Esophagus muscularis mucosa (tissue), 4 donors: Measurements from ENCODE around the gene C6orf163. TPM values are rescaled to one million over a fixed set of nuclear protein-coding genes. Genes with fewer than 3 reads are reported as not detected.

ENCODE experiments used
- DNase-seq: peaks from one replicate; pipeline ENCODE4 v3.0.0-alpha.2; 2017; ENCODE audit errors: extremely low spot score
- H3K27ac ChIP-seq, 4 donors: fragments of 200-600 bp; sonication (generic); replicated peaks in 1 of 4; 1 replicate in 3 of 4; 2 replicates in 1 of 4; pipeline ENCODE4 v1.5.1; 2016 to 2019; ENCODE audit warnings: mild to moderate bottlenecking in 1 of 4
- H3K27me3 ChIP-seq, 4 donors: fragments of 200-600 bp; sonication (generic); one replicate each; pipeline versions ENCODE4 v1.5.1 to v1.6.0; 2016 to 2019
- H3K36me3 ChIP-seq, 4 donors: fragments of 200-600 bp; sonication (generic); one replicate each; pipeline ENCODE4 v1.5.1; 2016 to 2019
- H3K4me1 ChIP-seq, 4 donors: fragments of 200-600 bp; sonication (generic); one replicate each; pipeline ENCODE4 v1.5.1; 2016 to 2019
- H3K4me3 ChIP-seq, 4 donors: fragments of 200-600 bp; sonication (generic); 1 replicate in 2 of 4; 2 replicates in 2 of 4; pipeline ENCODE4 v1.5.1; 2016 to 2019; ENCODE audit warnings: mild to moderate bottlenecking in 4 of 4, moderate library complexity in 1 of 4
- H3K9me3 ChIP-seq, 4 donors: fragments of 200-600 bp; sonication (generic); 1 replicate in 3 of 4; 2 replicates in 1 of 4; pipeline ENCODE4 v1.5.1; 2016 to 2019
- EP300 ChIP-seq: sonication (generic); formaldehyde crosslinking; IDR thresholded peaks from one replicate; pipeline ENCODE4 v1.6.1; 2017; ENCODE audit warnings: antibody characterized with exemption
- POLR2A ChIP-seq: fragments of 450-650 bp; IDR thresholded peaks from one replicate; pipeline ENCODE4 v1.6.1; 2017; ENCODE audit warnings: antibody characterized with exemption, moderate library complexity, mild to moderate bottlenecking, low read depth
- POLR2AphosphoS5 ChIP-seq, 2 donors: sonication (generic); formaldehyde crosslinking; IDR thresholded peaks; one replicate each; pipeline ENCODE4 v1.6.1; 2017; ENCODE audit warnings: antibody characterized with exemption in 2 of 2
- WGBS: methylation state at CpG from one replicate; pipeline ENCODE4 v1.1.5; 2018; 5-methylcytosine and 5-hydroxymethylcytosine counted together
- intact Hi-C: fragments of 100-400 bp; cut with DNase I; formaldehyde crosslinking; loops from one replicate; pipeline ENCODE4 v1.15.1; 2023
- total RNA-seq, 4 donors: library from RNA; depleted of rRNA; stranded (reverse); fragments of >200 nt; gene quantifications; one replicate each; pipeline versions ENCODE4 v1.1.0 to v1.2.1, GENCODE V29; 2016
- TF ChIP-seq, protein P1 (sequence below), 3 experiments: fragments of 200-600 bp in 2 of 3; fragments of 450-650 bp in 1 of 3; sonication (generic) in 2 of 3; IDR thresholded peaks; one replicate each; pipeline ENCODE4 v1.5.1; 2017 to 2019; ENCODE audit warnings: antibody characterized with exemption in 3 of 3, mild to moderate bottlenecking in 2 of 3, moderate library complexity in 1 of 3

Gene C6orf163
- total RNA-seq, 4 donors from 2014 or later = 0.99 to 2.7 (median 1.8) TPM

- Histone ChIP-seq H3K4me1 (peaks cover 4 to 19% (median 10%) of the 10 kb centered on the region in 4 donors), H3K27me3 (no peaks in the 10 kb centered on the region), H3K36me3 (no peaks in the 10 kb centered on the region), H3K4me3 (no peak overlapping the region), H3K9me3 (no peaks in the 10 kb centered on the region), H3K27ac (no peak overlapping the region)
- WGBS = 76% methylated on average over 5 of the region's 5 CpGs
- TF ChIP-seq POLR2A = no peak
- TF ChIP-seq POLR2AphosphoS5 (IDR thresholded peaks at IDR 0.05) = no peak
- TF ChIP-seq, protein P1, sequence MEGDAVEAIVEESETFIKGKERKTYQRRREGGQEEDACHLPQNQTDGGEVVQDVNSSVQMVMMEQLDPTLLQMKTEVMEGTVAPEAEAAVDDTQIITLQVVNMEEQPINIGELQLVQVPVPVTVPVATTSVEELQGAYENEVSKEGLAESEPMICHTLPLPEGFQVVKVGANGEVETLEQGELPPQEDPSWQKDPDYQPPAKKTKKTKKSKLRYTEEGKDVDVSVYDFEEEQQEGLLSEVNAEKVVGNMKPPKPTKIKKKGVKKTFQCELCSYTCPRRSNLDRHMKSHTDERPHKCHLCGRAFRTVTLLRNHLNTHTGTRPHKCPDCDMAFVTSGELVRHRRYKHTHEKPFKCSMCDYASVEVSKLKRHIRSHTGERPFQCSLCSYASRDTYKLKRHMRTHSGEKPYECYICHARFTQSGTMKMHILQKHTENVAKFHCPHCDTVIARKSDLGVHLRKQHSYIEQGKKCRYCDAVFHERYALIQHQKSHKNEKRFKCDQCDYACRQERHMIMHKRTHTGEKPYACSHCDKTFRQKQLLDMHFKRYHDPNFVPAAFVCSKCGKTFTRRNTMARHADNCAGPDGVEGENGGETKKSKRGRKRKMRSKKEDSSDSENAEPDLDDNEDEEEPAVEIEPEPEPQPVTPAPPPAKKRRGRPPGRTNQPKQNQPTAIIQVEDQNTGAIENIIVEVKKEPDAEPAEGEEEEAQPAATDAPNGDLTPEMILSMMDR (IDR thresholded peaks at IDR 0.05) = no peak
- TF ChIP-seq EP300 = no peak
- intact Hi-C loops = no loop called here
- no peak for DNase-seq
Observed at GRCh38 chr6:87333033-87333432, 11.6 kb upstream of the C6orf163 start.

DNA sequence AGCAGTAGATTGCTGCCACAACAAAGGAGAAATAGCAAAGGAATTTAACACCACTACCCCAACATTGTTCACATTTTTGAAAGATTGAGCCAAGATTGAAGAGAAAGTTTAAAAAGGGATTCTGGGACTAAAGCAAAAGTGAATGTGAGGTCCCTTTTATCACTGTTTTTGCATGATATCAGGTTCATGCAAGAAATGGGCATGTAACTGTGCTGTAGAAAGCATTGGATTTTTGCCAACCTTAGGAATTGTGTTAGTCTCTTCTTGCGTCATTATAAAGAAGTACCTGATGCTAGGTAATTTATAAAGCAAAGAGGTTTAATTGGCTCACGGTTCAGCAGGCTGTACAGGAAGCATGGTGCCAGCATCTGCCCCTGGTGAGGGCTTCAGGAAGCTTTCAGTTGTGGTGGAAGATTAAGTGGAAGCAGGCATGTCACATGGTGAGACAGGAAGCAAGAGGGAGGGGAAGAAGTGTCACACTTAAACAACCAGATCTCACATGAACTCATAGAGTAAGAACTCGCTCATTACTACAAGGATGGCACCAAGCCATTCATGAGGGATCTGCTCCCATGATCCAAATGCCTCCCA is 10.9 kb upstream of the C6orf163 start:
- Histone ChIP-seq H3K4me3 (no peak overlapping the region), H3K9me3 (no peaks in the 10 kb centered on the region), H3K27ac (no peak overlapping the region), H3K36me3 (no peaks in the 10 kb centered on the region), H3K27me3 (no peaks in the 10 kb centered on the region), H3K4me1 (peaks cover 4 to 19% (median 10%) of the 10 kb centered on the region in 4 donors)
- DNase-seq = no peak
- TF ChIP-seq, protein P1 (IDR thresholded peaks at IDR 0.05) = no peak
- TF ChIP-seq EP300 = no peak
- no peak for TF ChIP-seq POLR2A
- intact Hi-C loops = no loop called here
- WGBS = 73% methylated on average over 3 of the region's 3 CpGs

- no peak for TF ChIP-seq POLR2AphosphoS5 (IDR thresholded peaks at IDR 0.05)
- TF ChIP-seq POLR2A = no peak
- no peak for TF ChIP-seq EP300
- TF ChIP-seq, protein P1 (IDR thresholded peaks at IDR 0.05) = no peak
- WGBS = 67% methylated on average over 1 of the region's 1 CpG
- Histone ChIP-seq H3K4me1 (peaks cover 4 to 19% (median 10%) of the 10 kb centered on the region in 4 donors), H3K27me3 (no peaks in the 10 kb centered on the region), H3K27ac (no peak overlapping the region), H3K9me3 (no peaks in the 10 kb centered on the region), H3K4me3 (no peak overlapping the region), H3K36me3 (no peaks in the 10 kb centered on the region)
- intact Hi-C loops = no loop called here
- no peak for DNase-seq
Observed at GRCh38 chr6:87334683-87335082, 9.9 kb upstream of the C6orf163 start.

DNA sequence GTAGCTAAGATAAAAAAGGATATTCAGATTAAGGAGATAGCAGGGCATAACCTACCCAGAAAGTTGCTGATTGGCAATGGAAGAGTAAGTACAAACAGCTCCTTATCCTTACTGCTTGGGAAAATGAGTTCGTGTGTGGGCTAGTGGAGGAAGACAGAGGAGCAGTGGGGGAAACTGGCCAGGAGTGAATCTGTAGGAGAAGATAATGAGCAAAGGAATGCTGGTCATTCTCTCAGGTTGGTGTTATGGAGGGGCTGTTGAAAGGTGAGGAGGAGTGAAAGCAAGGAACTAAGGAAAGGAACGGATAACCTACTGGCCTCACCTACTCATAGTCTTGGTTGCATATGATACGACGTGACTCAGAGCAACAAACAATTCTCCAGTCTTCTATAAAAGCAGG is 8.2 kb upstream of the C6orf163 start:
- no peak for DNase-seq
- TF ChIP-seq, protein P1 (IDR thresholded peaks at IDR 0.05) = no peak
- TF ChIP-seq POLR2A (no peak), EP300 (no peak), POLR2AphosphoS5 (IDR thresholded peaks at IDR 0.05) (no peak)
- no peaks in the 10 kb centered on the region for H3K36me3 ChIP-seq
- H3K4me3 ChIP-seq = no peak overlapping the region
- no peaks in the 10 kb centered on the region for H3K27me3 ChIP-seq
- intact Hi-C loops = no loop called here
- WGBS = 87% methylated on average over 4 of the region's 4 CpGs
- H3K4me1 ChIP-seq = peaks cover 4 to 19% (median 10%) of the 10 kb centered on the region in 4 donors
- H3K27ac ChIP-seq = no peak overlapping the region
- no peaks in the 10 kb centered on the region for H3K9me3 ChIP-seq

- Histone ChIP-seq H3K27me3 (no peaks in the 10 kb centered on the region), H3K9me3 (no peaks in the 10 kb centered on the region), H3K27ac (no peak overlapping the region), H3K4me1 (peaks cover 0 to under 1% (median 0%) of the 10 kb centered on the region in 4 donors), H3K4me3 (no peak overlapping the region), H3K36me3 (peaks cover 0 to 7% (median 0%) of the 10 kb centered on the region in 4 donors)
- 93% methylated on average over 4 of the region's 4 CpGs for WGBS
- no peak for DNase-seq
- intact Hi-C loops = no loop called here
- TF ChIP-seq EP300 = no peak
- TF ChIP-seq POLR2A = no peak
- TF ChIP-seq POLR2AphosphoS5 (IDR thresholded peaks at IDR 0.05) = no peak
- TF ChIP-seq, protein P1 (IDR thresholded peaks at IDR 0.05) = no peak
Observed at GRCh38 chr6:87340230-87340629, 4.4 kb upstream of the C6orf163 start.
